Uterus (tissue), 4 donors: ENCODE measurements around the gene ACKR3. TPM values are rescaled to one million over a fixed set of nuclear protein-coding genes. Genes with fewer than 3 reads are reported as not detected.
A peak's percentile ranks its signal among the peaks of the same experiment; 100 is the strongest.

Experiments
- DNase-seq, 2 donors: peaks; one replicate each; pipeline ENCODE4 v3.0.0-alpha.2; 2019 to 2020
- H3K27ac ChIP-seq, 2 donors: fragments of 200-600 bp; sonication (generic); 1 replicate in 1 of 2; 2 replicates in 1 of 2; pipeline ENCODE4 v1.5.1; 2016 to 2018
- H3K27me3 ChIP-seq, 2 donors: fragments of 200-600 bp; sonication (generic); one replicate each; pipeline ENCODE4 v1.5.1; 2018 to 2019; ENCODE audit warnings: control low read depth in 1 of 2
- H3K36me3 ChIP-seq, 2 donors: fragments of 200-600 bp; sonication (generic); one replicate each; pipeline ENCODE4 v1.5.1; 2019; ENCODE audit warnings: control low read depth in 1 of 2
- H3K4me1 ChIP-seq, 2 donors: fragments of 200-600 bp; sonication (generic); one replicate each; pipeline ENCODE4 v1.5.1; 2018 to 2019; ENCODE audit warnings: control low read depth in 1 of 2
- H3K4me3 ChIP-seq, 2 donors: fragments of 200-600 bp; sonication (generic); 1 replicate in 1 of 2; 2 replicates in 1 of 2; pipeline ENCODE4 v1.5.1; 2018 to 2019; ENCODE audit warnings: mild to moderate bottlenecking in 1 of 2
- H3K9me3 ChIP-seq, 2 donors: fragments of 200-600 bp; sonication (generic); one replicate each; pipeline ENCODE4 v1.5.1; 2019; ENCODE audit warnings: control low read depth in 1 of 2
- POLR2A ChIP-seq, 2 donors: fragments of 450-650 bp; IDR thresholded peaks; one replicate each; pipeline ENCODE4 v1.6.1; 2016; ENCODE audit warnings: antibody characterized with exemption in 2 of 2, mild to moderate bottlenecking in 1 of 2, moderate library complexity in 1 of 2
- intact Hi-C: fragments of 100-400 bp; cut with DNase I; formaldehyde crosslinking; loops from one replicate; pipeline ENCODE4 v1.15.1; 2023; ENCODE audit warnings: low total_unique reads
- total RNA-seq, 4 donors: library from RNA; depleted of rRNA in 3 of 4; stranded (reverse); fragments of >200 nt in 3 of 4; gene quantifications; one replicate each; pipeline versions ENCODE4 v1.1.0 to v1.2.4, GENCODE V29; 2014 to 2023
- TF ChIP-seq, protein P1 (sequence below), 4 experiments: fragments of 200-600 bp in 2 of 4; fragments of 450-650 bp in 2 of 4; sonication (generic) in 2 of 4; IDR thresholded peaks; one replicate each; pipeline ENCODE4 v1.5.1; 2016 to 2019; ENCODE audit warnings: antibody characterized with exemption in 4 of 4, mild to moderate bottlenecking in 2 of 4, moderate library complexity in 1 of 4
- donor health status: DM: yes; HTN: yes; CAD: no.

The ACKR3 gene
- total RNA-seq, result 10 to 100 TPM; 11.8 to 61.5 (median 26.2) TPM

DNA sequence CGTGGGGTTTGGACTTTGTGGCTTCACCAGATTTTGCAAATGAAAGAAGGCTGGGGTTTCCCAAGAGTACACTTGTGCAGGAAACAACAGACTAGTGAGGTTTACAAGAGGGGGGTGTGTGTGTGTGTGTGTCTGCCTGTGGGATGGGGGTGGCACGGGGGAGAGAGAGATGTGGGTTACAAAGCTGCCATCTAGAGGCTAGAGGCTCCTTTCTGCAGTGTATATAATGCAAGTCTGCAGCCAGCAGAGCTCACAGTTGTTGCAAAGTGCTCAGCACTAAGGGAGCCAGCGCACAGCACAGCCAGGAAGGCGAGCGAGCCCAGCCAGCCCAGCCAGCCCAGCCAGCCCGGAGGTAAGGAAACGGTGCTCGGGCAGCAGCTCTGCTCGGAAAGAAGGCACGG, at the start of gene ACKR3:
Gene ACKR3, plus strand, starts transcription at position 253 of the 401 bp plus-strand sequence. CDS start 10,641 bp downstream, outside the sequence.
- Histone ChIP-seq H3K27me3 (no peaks in the 10 kb centered on the region), H3K27ac (peak within 1 kb of the TSS; percentile 86 to 90), H3K9me3 (no peaks in the 10 kb centered on the region), H3K4me1 (no peaks in the 10 kb centered on the region), H3K36me3 (no peaks in the 10 kb centered on the region), H3K4me3 (peak within 1 kb of the TSS; percentile 44 to 53)
- TF ChIP-seq POLR2A (IDR thresholded peaks at IDR 0.05), result peak; percentile 44 to 75
- TF ChIP-seq, protein P1, sequence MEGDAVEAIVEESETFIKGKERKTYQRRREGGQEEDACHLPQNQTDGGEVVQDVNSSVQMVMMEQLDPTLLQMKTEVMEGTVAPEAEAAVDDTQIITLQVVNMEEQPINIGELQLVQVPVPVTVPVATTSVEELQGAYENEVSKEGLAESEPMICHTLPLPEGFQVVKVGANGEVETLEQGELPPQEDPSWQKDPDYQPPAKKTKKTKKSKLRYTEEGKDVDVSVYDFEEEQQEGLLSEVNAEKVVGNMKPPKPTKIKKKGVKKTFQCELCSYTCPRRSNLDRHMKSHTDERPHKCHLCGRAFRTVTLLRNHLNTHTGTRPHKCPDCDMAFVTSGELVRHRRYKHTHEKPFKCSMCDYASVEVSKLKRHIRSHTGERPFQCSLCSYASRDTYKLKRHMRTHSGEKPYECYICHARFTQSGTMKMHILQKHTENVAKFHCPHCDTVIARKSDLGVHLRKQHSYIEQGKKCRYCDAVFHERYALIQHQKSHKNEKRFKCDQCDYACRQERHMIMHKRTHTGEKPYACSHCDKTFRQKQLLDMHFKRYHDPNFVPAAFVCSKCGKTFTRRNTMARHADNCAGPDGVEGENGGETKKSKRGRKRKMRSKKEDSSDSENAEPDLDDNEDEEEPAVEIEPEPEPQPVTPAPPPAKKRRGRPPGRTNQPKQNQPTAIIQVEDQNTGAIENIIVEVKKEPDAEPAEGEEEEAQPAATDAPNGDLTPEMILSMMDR (IDR thresholded peaks at IDR 0.05), result peak; percentile 38 to 50 (median 46)
- intact Hi-C loops, result no loop called here
- DNase-seq, result peak; percentile 63 to 72

DNA sequence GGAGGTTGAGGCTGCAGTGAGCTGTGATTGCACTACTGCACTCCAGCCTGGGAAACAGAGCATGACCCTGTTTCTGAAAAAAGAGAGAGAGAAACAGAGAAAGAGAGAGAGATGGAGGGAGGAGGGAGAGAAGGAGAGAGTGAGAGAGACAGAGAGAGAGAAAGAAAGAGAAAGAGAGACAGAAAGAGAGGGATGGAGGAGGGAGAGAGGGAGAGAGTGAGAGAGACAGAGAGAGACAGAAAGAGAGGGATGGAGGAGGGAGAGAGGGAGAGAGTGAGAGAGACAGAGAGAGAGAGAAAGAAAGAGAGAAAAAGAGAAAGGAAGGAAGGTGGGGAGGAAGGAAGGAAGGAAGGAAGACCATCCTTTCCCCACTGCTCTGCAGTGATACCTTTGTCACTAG, 48.1 kb upstream of the ACKR3 start:
- Histone ChIP-seq H3K4me1 (no peaks in the 10 kb centered on the region), H3K27ac (no peak overlapping the region), H3K4me3 (no peak overlapping the region), H3K36me3 (no peaks in the 10 kb centered on the region), H3K27me3 (no peaks in the 10 kb centered on the region), H3K9me3 (no peaks in the 10 kb centered on the region)
- intact Hi-C loops, result no loop called here
- DNase-seq, result no peak
- no peak for TF ChIP-seq POLR2A (IDR thresholded peaks at IDR 0.05)
- TF ChIP-seq, protein P1 (IDR thresholded peaks at IDR 0.05), result no peak

GRCh38 chr2:236523249-236523648, 46.4 kb upstream of the ACKR3 start:
- H3K4me3 ChIP-seq, result no peak overlapping the region
- intact Hi-C loops, result no loop called here

DNA sequence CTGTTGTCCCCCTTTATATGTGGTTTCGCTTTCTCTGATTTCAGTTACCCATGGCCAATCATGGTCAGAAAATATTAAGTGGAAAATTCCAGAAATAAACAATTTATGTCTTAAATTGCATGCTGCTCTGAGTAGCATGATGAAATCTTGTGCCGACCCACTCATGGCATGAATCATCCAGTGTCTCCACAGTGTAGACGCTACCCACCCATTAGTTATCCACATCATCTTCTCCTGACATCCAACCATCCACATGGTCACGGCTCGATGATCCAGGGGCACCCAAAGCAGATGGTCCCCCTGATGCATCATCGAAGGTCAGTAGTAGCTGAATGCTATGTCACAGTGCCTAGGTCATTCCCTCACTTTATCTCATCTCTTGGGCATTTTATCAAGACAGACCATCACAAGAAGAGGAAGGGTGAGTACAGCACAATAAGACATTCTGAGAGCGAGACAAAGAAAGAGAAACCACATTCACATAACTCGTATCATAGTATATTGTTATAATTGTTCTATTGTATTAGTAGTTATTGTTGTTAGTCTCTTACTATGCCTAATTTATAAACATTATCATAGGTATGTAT, 44.1 kb upstream of the ACKR3 start:
- Histone ChIP-seq H3K4me1 (no peaks in the 10 kb centered on the region), H3K27me3 (no peaks in the 10 kb centered on the region), H3K4me3 (no peak overlapping the region), H3K36me3 (no peaks in the 10 kb centered on the region), H3K27ac (no peak overlapping the region), H3K9me3 (no peaks in the 10 kb centered on the region)
- intact Hi-C loops, result no loop called here
- no peak for TF ChIP-seq POLR2A (IDR thresholded peaks at IDR 0.05)
- TF ChIP-seq, protein P1 (IDR thresholded peaks at IDR 0.05), result no peak
- no peak for DNase-seq

More at GRCh38 chr2:236523249-236523648, 46.4 kb upstream of the ACKR3 start:
- Histone ChIP-seq H3K9me3 (no peaks in the 10 kb centered on the region), H3K27ac (no peak overlapping the region), H3K27me3 (no peaks in the 10 kb centered on the region), H3K36me3 (no peaks in the 10 kb centered on the region), H3K4me1 (no peaks in the 10 kb centered on the region)
- no peak for TF ChIP-seq POLR2A (IDR thresholded peaks at IDR 0.05)
- TF ChIP-seq, protein P1 (IDR thresholded peaks at IDR 0.05), result no peak
- DNase-seq, result no peak

DNA sequence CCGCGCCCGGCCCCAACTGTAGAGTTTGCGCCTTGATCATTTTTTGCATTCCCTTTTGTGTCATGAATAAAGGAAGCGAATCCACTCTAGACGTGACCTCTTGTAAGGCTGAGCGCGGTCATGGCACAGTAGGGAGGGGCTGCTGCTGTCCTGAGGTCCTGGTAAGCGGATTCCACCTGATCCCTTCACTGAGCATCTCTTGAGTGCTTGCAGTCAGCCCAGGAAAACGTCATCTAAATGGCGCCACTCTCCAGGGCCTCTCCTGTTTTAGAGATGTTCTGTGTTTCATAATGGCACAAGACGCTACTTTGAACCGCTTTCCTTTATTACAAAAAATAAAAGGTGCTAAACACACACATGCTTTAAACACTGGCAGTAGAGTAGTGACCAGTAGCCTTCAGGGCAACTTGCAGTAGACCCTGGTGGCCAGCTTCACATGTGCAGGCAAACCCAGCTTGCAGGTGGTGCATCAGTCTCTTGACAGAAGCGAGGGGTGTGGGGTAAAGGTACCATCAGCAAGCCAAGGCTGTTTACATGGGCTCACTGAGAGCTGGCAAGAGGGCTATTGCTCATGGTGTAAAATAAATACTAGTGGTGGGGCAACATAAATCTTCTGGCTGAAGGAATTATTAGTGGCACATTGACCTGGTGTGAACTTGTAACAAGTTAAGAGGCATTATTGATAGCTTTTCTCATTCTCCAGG, 43.0 kb upstream of the ACKR3 start:
- H3K27me3 ChIP-seq, result no peaks in the 10 kb centered on the region
- no peaks in the 10 kb centered on the region for H3K4me1 ChIP-seq
- no peak overlapping the region for H3K27ac ChIP-seq
- H3K9me3 ChIP-seq, result no peaks in the 10 kb centered on the region
- DNase-seq, result no peak
- H3K36me3 ChIP-seq, result no peaks in the 10 kb centered on the region
- H3K4me3 ChIP-seq, result no peak overlapping the region
- TF ChIP-seq, protein P1 (IDR thresholded peaks at IDR 0.05), result no peak
- no peak for TF ChIP-seq POLR2A (IDR thresholded peaks at IDR 0.05)
- intact Hi-C loops, result no loop called here
